HG03432 (cell line): ENCODE data around the gene STAP2.
"Not testable (repeated sequence)": the region's sequence is repeated elsewhere in the genome, so short reads cannot be mapped to it uniquely, and the experiment has no call there.

Source experiments
- ATAC-seq: cut with Tn5 transposase; IDR thresholded peaks from one replicate; pipeline ENCODE4 v1.9.1; 2021; ENCODE audit warnings: mild to moderate bottlenecking, moderate library complexity; ENCODE audit not compliant: unreplicated experiment

Gene STAP2

GRCh38 chr19:4278010-4278409 lies 60.6 kb downstream of the STAP2 start:
- ATAC-seq, result no peak

- no peak for ATAC-seq
Observed at GRCh38 chr19:4277191-4277696, 61.4 kb downstream of the STAP2 start.

DNA sequence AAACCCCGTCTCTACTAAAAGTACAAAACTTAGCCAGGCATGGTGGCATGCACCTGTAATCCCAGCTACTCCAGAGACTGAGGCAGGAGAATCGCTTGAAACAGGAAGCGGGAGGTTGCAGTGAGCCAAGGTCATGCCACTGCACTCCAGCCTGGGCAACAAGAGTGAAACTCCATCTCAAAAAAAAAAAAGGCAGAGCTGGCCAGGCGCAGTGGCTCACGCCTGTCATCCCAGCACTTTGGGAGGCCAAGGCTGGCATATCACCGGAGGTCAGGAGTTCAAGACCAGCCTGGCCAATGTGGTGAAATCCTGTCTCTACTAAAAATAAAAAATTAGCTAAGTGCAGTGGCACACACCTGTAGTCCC lies 64.3 kb downstream of the STAP2 start:
- ATAC-seq, result not testable (repeated sequence)
